Type B pancreatic cell (in vitro differentiated cells): Measurements from ENCODE around the gene DNER. TPM values are rescaled to one million over a fixed set of nuclear protein-coding genes. Genes with fewer than 3 reads are reported as not detected.

Experiments used
- DNase-seq: peaks from one replicate; pipeline ENCODE4 v3.0.0; 2021; ENCODE audit warnings: mixed read lengths; ENCODE audit not compliant: unreplicated experiment; ENCODE audit errors: extremely low spot score
- H3K27ac Mint-ChIP-seq: 2 replicates; pipeline ENCODE4 v1.8.0; 2021; ENCODE audit warnings: mild to moderate bottlenecking, mixed read lengths
- H3K27me3 Mint-ChIP-seq: 2 replicates; pipeline ENCODE4 v1.8.0; 2021; ENCODE audit warnings: mixed read lengths
- H3K36me3 Mint-ChIP-seq: 2 replicates; pipeline ENCODE4 v1.8.0; 2021; ENCODE audit warnings: mixed read lengths
- H3K4me1 Mint-ChIP-seq: one replicate; pipeline ENCODE4 v1.8.0; 2021; ENCODE audit warnings: mixed read lengths; ENCODE audit not compliant: unreplicated experiment
- H3K4me3 Mint-ChIP-seq: 2 replicates; pipeline ENCODE4 v1.8.0; 2021; ENCODE audit warnings: mild to moderate bottlenecking, mixed read lengths
- H3K9me3 Mint-ChIP-seq: 2 replicates; pipeline ENCODE4 v1.8.0; 2021; ENCODE audit warnings: mixed read lengths
- total RNA-seq: library from RNA; stranded (reverse); gene quantifications from 2 replicates; pipeline ENCODE4 v1.2.1, GENCODE V29; 2021; ENCODE audit warnings: low replicate concordance
- TF ChIP-seq, protein P1 (sequence below): fragments of 200-600 bp; sonication (generic); conservative IDR thresholded peaks from 2 replicates; pipeline ENCODE4 v1.5.0; 2021; ENCODE audit warnings: antibody characterized with exemption, mild to moderate bottlenecking

DNER gene
- total RNA-seq, 1 donor from 2014 or later, result 15.9 TPM

GRCh38 chr2:229610333-229610732 is 104.0 kb downstream of the DNER start:
- H3K4me1 Mint-ChIP-seq, result peaks cover 5% of the 10 kb centered on the region
- TF ChIP-seq, protein P1, sequence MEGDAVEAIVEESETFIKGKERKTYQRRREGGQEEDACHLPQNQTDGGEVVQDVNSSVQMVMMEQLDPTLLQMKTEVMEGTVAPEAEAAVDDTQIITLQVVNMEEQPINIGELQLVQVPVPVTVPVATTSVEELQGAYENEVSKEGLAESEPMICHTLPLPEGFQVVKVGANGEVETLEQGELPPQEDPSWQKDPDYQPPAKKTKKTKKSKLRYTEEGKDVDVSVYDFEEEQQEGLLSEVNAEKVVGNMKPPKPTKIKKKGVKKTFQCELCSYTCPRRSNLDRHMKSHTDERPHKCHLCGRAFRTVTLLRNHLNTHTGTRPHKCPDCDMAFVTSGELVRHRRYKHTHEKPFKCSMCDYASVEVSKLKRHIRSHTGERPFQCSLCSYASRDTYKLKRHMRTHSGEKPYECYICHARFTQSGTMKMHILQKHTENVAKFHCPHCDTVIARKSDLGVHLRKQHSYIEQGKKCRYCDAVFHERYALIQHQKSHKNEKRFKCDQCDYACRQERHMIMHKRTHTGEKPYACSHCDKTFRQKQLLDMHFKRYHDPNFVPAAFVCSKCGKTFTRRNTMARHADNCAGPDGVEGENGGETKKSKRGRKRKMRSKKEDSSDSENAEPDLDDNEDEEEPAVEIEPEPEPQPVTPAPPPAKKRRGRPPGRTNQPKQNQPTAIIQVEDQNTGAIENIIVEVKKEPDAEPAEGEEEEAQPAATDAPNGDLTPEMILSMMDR, result no peak
- H3K27ac Mint-ChIP-seq, result no peak overlapping the region
- H3K36me3 Mint-ChIP-seq, result no peaks in the 10 kb centered on the region
- no peaks in the 10 kb centered on the region for H3K9me3 Mint-ChIP-seq
- no peaks in the 10 kb centered on the region for H3K27me3 Mint-ChIP-seq
- H3K4me3 Mint-ChIP-seq, result no peak overlapping the region
- no peak for DNase-seq

GRCh38 chr2:229601936-229602335 is 112.4 kb downstream of the DNER start:
- Mint-ChIP-seq H3K36me3 (no peaks in the 10 kb centered on the region), H3K4me1 (no peaks in the 10 kb centered on the region), H3K9me3 (no peaks in the 10 kb centered on the region), H3K27ac (no peak overlapping the region), H3K4me3 (no peak overlapping the region), H3K27me3 (peaks cover 12% of the 10 kb centered on the region)
- TF ChIP-seq, protein P1, result no peak
- DNase-seq, result no peak

DNA sequence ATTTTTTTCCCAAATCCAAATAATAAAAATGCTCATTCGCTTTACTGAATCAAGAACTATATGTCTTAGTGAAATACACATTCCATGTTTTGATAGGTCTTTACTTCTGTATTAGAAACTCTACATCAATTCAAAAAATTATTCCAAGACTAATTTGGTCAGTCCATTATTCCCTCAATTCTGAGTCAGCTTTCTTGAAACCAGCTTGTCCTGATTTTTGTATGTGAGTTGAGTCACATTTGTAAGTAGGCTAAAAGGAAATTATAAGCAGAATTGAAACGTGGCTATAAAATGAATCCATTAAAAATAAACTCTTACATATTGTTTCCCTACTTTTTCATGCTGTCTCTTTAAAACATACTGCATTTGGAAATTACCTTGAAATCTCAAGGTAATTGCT is 113.0 kb downstream of the DNER start:
- Mint-ChIP-seq H3K4me3 (no peak overlapping the region), H3K27ac (no peak overlapping the region), H3K36me3 (no peaks in the 10 kb centered on the region), H3K27me3 (peaks cover 12% of the 10 kb centered on the region), H3K4me1 (no peaks in the 10 kb centered on the region), H3K9me3 (no peaks in the 10 kb centered on the region)
- TF ChIP-seq, protein P1, result no peak
- no peak for DNase-seq

DNA sequence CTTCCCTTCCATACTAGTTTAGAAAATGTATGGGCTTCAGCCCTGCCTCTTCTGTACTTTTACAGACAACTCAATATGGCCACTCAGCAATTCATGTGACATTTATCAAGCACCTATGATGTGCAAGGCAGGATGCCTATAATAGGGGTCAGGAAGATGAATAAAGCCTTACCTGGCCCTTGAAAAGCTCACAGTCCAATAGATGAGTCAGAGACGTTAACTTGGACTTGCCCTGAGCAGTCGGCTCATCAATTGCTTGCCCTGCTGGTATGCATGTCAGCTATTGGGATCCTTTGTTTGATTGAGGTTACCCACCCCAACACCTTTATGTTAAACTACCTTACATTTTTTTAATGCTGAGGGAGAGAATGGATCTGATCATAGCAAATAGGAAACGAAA is 116.1 kb downstream of the DNER start:
- H3K27ac Mint-ChIP-seq, result no peak overlapping the region
- no peaks in the 10 kb centered on the region for H3K4me1 Mint-ChIP-seq
- H3K36me3 Mint-ChIP-seq, result no peaks in the 10 kb centered on the region
- no peaks in the 10 kb centered on the region for H3K9me3 Mint-ChIP-seq
- TF ChIP-seq, protein P1, result no peak
- peaks cover 8% of the 10 kb centered on the region for H3K27me3 Mint-ChIP-seq
- no peak for DNase-seq
- no peak overlapping the region for H3K4me3 Mint-ChIP-seq

DNA sequence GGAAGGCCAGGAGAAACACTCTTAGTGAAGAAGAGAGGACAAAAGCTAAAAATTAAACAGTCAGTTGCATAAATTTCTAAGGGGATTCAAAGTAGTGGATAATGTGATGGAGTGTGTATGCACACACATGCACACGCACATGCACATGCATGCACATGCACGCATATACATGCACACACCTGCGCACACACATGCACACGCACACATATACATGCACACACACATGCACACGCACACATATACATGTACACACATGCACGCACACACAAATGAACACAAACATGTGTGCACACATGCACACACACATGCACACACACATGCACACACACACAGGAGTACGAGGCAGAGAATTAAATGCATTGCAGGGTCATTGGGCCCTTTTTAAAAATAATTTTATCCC is 117.6 kb downstream of the DNER start:
- no peak overlapping the region for H3K27ac Mint-ChIP-seq
- no peaks in the 10 kb centered on the region for H3K4me1 Mint-ChIP-seq
- H3K36me3 Mint-ChIP-seq, result no peaks in the 10 kb centered on the region
- no peaks in the 10 kb centered on the region for H3K9me3 Mint-ChIP-seq
- peaks cover 9% of the 10 kb centered on the region for H3K27me3 Mint-ChIP-seq
- H3K4me3 Mint-ChIP-seq, result no peak overlapping the region
- TF ChIP-seq, protein P1, result no peak
- no peak for DNase-seq

DNA sequence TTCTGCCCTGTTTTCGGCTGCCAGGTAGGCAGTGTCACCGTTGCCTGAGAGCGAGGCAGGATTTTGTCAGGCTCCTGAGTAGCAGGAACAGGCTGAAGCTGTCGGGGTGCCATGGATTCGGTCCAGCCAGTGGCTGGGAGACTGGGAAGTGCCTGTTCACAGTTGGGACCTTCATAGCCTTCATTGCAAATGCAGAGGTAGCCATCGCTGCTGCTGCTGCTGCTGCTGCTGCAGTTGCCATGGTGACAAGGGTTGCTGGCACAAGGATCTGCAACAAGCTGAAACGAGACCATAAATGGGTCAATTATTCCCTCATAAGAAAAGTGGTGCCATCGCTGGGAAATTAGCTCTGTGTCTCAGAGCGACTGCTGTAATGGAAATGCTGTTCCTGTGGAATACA is 122.7 kb downstream of the DNER start:
- DNase-seq, result no peak
- H3K36me3 Mint-ChIP-seq, result no peaks in the 10 kb centered on the region
- peaks cover 15% of the 10 kb centered on the region for H3K27me3 Mint-ChIP-seq
- TF ChIP-seq, protein P1, result no peak
- no peaks in the 10 kb centered on the region for H3K9me3 Mint-ChIP-seq
- no peak overlapping the region for H3K4me3 Mint-ChIP-seq
- peaks cover 8% of the 10 kb centered on the region for H3K4me1 Mint-ChIP-seq
- H3K27ac Mint-ChIP-seq, result no peak overlapping the region
